RPMI8226 (cell line): ENCODE data around the gene PXK.

ENCODE experiments used
- DNase-seq: peaks from one replicate; pipeline ENCODE4 v3.0.0-alpha.2; 2015

The PXK gene

DNA sequence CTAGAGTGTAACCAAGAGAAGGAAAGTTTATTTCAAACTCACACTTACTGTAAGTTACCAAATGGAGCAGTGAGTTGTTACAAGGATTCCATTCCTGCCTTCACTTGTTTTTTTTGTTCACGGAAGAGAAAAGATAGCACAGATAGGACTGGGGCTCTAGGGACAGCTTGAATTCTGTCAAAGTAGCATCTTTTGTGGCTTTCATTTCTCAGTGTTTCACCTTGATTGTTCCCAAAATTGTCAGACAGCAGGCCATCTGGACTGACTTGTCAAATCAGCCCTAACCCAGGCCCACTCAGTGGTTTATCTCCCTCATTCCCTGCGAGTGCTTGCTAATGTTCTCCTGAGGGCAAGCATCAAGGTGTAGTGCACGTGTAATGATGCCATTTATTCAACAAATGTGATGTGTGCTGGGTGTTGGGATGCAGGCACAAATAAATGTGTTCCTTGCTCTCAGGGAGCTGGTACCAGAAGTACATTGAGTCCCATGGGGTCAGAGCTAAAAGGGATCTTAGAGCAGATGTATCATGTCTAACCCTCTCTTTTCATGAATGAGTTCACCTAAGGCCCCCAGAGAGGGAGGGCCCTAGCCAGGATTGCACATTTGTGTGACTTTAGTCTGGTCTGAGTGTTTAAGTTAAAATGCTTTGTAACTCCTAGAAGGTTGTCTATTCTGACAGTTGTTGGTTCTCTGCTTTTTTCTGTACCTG is 51.8 kb downstream of the PXK start:
- DNase-seq, result no peak

DNA sequence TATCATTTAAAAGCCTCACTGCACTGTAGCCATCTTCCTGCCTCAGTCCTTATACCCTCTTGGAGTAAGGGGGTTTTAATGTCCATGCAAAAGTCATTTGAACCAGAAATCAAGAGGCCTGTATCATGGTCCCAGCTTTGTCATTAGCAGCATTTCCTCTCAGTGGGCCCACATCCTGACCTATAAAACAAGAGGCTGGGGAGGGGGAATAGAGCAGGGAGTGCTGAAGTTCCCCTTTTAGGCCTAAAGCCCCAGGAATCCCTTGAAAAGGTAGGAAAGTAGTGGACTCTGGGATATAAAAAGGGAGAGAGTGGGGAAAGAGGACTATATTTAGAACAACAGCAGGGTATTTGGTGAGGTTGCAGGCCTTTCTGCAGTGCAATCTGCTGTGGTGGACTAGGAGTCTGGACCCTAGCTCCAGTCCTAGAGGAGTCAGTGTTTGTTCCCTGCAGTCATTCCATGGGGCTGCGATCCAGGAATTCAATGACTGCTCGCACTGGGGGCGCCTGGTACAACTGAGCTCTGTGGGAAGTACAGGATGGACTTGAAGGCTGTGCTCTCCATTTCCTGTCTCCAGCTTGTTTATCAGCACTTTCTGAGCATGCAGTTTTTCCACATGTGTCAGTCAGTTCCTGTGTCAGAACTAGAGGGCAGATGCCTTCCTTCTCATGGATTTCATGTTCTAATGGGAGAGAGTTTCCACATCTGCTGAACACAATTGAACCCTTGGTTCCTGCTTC is 54.1 kb downstream of the PXK start:
- no peak for DNase-seq

DNA sequence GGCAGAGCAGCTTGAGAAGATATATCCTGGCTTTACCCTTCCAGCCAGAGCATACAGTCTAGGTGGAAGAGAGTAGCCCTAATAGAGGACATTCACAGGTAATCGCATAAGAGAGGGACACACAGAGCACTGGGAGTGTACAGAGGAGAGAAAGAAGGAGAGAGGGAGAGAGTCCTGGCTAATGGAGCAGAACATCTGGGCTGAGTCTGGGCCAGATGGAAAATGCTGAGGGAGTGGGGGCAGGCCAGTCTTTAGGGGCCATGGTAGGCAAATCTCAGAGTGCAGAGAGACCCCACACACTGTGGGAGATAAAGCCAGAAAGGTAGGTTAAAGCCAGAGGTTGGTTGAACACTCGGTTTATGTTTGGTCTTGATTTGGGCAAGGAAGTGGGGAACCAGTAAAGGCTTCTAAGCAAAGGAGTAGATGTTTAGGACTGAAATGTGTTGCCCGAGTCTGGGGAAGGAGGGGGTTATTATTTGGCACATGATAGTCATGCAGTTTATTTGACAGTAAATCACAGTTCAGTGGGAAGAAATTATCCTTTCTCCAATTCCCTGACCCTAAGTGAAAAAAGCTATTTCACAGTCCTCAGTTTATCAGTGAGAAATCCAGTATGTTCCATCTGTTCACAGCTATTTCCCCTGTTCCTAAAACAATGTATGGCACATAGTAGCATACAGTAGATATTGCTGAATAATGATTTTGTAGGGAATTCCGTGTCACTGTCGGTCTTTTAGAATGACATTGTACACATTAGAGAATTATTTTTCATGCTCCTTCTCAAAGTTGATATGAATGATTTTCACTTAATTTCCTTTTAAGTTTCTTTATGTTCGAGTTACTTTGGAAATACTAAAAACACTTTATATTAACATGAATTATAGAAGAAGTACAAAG is 55.2 kb downstream of the PXK start:
- DNase-seq, result no peak

DNA sequence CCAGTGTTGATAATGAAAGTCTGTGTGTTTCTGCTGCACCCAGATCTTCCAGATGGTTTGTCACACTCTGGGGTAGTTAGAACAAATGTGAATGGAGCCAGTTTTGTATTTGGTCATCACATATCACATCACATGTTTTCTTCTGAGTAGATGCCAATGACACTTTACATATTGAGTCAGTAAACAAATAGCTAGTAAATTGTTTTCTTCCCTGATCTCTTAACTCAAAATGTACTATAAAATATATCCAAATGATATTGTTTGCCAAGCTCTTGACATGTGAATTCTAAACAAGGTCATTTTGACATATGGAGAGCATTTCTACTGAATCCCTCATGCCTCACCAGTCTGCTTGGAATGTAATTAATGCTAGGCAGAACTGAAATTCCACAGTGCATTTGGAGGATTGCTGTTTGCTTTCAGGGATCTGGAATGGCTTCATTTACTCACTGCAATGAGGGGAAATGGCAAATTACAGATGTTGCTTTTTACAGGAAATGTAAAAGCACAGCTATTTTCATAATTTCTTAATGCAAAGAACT is 55.9 kb downstream of the PXK start:
- DNase-seq, result no peak

DNA sequence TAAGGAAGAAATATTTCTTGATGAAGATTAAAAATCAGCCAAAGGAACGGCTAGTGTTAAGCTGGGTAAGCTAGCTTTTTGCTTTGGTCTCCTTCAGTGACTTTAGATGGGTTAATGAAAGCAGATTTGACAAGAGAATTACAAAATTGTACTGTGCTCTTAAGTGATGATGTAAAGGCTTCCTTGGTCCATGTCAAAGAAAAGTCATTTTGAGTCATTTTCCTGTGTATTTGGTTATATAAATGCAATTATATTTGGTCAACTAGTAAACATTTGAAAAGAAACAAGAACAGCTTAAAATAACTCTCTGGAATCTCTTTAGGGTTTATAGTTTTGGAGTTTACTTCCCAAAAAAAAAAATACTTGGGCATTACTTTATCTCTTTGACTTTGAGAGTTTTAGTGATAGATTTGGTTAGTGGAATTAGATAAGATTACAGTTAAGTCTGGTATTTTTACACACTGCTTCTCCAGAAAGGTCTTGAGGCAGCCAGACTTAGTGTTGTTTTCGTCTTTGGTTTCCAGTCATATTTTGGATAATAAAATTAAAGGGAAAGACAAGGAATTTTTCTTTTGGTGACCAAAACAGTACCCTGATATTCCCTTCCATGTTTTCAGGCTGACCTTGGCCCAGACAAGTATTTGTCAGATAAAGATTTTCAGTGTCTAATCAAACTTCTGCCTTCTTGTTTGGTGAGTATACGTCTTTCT is 58.6 kb downstream of the PXK start:
- DNase-seq, result no peak

DNA sequence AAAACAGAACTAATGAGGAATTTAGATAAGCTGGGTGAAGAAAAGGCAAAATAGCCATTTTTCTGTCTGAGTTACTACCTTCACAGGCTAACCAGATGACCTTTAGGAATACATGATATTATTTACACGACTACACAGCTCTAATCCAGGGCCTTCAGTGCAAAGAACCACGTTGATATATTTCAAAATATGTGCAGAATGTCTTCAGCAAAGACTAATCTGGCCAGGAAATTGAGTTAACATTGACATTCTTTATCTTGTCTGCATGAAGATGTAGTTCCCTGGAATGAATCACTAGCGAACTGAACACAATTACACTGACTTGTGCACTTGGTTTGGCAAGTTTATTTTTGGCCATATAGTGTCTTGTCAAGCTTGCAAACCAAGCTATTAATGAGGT is 59.5 kb downstream of the PXK start:
- no peak for DNase-seq

DNA sequence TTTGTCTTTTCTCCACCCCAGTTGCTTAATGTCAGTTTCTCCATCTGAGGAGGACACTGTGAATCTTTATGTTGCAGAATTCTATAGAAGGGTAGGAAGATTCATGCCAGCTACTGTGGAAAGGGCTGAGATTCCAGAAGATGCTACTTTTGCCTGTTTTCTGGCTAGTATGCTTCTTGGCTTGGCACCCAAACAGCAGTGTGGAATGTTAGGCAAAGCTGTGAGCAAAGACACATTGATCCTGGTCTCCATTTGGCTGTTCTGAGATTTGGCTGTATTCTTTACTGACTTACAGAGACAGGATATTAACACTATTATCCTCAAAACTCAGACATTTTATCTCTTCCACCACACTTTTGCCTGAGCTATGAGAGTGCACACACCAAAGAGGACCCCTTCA is 61.6 kb downstream of the PXK start:
- DNase-seq, result no peak

DNA sequence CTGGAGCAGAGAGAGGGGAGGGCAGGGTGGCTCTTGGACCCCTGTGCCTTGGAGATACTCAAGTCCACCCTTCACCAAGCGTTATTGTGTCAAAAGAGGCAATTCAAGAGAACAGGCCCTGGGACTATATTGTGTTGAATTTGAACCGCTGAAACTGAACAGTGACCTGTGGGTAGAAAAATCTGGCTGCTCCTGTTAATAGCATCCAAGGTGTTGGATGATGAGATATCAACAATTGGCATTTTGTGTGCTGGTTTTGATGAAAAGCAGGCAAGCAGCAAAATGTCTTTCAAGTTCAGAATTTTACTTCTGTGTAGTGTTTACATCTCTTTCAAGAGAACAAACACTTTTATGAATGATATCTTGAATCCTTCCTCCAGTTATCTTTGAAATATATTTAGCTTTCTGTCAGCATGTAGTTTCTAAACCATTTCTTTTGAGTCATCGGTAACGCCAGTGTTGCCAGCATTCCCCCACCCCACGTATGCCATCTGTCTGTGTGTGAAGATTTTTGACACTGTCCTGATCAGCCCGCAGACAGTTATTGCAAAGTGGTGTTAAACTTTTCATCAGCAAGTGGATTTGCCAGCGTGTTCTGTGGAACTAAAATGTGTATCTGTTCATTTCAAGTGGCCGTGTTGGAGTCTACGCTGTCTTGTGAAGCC is 66.1 kb downstream of the PXK start:
- no peak for DNase-seq

DNA sequence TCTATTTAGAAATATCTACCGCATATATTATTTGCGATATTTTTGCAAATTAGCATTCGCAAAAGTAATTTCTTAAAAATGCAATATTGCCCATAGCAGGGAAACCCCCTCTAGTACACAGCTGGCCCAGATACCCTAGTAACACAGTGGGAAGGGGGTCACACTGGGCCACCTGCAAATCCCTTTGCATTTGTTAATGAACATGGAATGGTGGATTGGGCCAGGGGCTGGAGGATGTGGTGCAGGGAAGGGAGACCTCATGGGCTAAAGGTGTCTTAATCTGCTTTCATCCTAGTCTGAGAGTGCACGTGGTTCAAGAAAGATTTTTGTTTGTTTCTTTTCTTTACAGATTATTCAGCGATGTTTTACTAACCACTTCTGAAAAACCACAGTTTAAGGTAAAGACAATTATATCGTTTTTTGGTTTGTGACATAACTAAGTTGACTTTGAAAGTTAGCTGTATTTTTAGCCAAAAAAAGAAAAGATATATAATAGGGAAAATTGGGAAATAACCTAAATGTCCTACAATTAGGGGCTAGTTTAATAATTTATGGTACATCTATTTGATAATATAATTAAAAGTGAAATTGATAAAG is 70.9 kb downstream of the PXK start:
- no peak for DNase-seq

DNA sequence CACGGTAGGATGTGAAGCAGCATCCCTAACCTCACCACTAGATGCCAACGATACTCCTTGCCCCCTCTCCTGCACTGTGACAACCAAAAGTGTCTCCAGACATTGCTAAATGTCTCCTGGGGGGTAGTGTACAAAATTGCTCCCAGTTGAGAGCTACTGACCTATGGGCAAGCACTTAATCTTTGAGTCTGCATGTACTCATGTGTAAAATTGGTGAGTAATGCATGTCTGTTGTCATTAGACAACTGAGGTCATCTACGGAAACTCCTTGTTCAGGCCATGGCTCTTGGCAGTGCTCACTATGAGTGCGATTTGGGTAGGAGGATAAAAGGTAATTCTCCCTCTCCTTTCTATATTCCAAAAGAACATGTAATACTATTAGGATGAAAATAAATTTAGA is 71.7 kb downstream of the PXK start:
- no peak for DNase-seq

DNA sequence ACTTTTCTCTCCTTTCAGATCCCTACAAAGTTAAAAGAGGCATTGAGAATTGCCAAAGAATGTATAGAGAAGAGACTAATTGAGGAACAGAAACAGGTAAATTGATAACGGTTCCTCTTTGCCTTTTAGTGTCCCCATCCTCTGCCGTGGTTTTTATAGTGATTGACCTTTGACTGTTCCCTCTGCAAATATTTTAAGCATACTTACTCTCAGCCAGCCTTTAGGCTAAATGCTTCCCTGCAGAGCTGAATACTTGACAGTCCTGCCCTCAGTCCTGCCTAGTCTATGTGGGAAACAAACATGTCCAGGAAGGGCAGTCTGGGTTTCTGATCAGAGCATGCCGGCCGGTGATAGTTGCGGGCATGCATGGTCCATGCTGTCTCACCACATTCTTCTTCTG is 76.2 kb downstream of the PXK start:
- no peak for DNase-seq

DNA sequence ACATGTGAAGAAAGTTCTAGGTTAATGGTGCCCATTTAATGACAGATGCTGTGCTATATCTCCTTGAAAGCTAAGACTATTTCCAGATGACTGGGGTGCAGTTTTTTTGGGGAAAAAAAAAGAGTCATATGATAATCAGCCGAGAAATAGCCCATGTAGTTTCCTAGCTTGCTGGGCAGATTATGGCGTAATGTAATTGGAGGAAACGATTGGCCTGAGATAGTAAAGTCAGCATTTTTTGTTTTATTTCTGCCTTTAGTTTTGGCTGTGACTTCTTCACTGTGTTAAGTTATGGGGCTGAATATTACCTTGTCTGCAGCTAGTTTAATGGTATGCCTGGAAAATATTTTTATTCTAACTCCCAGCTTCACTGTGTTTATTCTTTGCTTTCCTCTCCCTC is 77.0 kb downstream of the PXK start:
- no peak for DNase-seq

DNA sequence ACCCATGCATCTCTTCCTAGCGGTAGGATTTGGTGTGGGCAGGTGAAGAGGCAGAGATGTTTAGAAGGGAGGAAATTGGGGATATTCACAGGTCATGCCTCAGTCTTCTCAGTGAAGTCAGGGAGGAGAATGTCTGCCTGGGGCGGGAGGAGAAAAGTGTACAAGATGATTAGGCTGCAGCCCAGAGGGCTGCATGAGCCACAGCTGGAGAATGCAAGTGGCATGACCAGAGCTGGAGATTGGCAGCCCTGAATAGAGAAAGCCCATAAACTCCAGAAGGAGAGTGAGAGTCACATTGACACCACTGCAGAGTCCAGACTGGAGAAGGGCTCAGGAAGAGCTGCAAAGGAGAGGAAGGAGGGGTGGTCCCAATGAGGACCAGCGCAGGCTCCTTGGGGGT is 78.3 kb downstream of the PXK start:
- DNase-seq, result no peak

DNA sequence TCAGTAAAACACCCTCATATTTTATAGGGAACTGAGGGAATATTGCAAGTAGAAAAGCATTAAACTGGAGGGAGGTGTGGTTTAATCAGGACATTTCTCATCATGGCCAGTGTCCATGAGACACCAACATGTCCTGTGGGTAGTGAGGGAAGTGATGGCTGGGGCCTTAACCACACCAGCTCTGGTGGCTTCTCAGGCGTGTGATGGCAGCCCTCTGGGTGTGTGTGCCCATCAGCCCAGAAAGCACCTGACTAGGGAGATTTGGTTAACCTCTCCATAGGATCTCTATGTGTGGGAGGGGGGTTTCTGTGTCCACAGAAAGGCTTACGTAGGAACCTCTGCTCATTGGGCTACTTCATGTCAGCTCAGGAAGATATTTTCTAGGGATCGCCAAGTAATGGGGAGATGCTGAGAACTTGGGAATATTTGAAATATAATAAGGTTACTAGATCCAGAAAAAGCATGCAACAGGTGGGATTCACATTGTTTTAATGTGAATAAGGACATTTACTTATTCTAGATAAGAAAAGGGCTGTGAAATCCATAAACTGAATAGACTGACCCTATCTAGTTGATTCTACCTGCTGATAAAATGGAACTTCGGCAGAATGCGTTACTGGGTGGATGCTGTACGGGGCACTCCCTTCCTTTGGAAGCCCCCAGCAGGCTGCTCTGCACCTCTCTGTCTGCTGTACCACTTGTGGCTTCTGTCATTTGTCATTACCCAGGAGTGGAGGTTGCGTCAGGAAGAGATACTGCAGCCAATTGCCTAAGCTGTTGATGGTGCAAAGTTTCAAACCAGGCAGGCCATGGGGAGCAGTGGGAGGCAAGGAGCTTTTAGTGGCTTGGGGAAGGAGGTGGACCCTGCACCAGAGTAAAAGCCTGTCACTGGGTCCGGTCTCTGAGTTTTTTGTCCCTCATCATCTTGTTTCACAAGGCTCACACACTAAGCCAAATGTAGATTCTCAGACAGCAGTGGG is 79.4 kb downstream of the PXK start:
- DNase-seq, result no peak

DNA sequence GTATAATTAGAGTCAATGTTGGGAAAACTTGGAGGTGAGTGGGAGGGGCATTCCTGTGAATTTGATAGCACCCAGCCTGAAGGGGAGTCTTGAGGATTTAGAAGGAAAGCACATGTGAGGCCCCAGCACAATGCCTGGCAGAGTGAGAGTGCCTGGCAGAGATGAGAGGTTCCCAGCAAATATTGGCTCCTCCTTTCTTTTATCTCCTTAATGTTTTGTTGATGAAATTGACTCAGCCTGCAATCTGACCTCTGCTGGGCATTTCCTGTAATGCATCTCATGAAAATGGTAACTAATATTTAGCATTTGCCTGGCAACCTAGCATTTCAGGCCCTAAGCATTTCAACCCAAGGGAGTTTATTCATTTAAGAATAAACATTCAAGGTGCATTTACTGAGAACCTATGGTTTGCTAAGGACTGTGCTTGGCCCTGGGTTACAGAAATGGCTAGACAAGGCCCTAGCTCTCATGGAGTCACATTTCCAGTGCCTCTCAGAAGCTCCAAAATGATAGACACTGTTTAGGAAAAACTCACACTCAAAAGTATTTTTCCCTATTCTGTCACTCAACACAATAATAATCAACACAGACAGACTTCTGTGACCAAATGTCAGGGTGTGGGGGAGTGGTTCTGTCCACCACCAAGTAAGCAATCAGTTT is 82.0 kb downstream of the PXK start:
- DNase-seq, result peak; percentile 66

DNA sequence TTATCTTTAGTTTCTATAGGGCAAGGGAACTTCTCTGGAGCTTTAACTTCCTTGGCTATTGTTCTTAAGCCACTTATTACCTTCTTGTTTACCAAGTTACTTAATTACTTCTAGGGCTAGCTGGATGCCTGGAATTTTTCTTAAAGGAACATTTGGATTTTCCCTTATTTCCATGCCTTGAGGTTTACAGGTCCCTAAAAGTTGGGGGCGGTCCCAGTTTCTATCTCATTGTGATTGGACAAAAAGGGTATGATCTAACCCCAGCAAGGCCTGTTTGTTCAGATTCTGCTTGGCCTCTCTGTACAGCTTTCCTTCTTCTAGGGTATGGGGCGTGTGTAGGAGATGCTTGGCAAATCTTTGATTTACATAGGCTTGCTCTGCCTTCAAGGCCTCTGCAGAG is 83.5 kb downstream of the PXK start:
- no peak for DNase-seq

DNA sequence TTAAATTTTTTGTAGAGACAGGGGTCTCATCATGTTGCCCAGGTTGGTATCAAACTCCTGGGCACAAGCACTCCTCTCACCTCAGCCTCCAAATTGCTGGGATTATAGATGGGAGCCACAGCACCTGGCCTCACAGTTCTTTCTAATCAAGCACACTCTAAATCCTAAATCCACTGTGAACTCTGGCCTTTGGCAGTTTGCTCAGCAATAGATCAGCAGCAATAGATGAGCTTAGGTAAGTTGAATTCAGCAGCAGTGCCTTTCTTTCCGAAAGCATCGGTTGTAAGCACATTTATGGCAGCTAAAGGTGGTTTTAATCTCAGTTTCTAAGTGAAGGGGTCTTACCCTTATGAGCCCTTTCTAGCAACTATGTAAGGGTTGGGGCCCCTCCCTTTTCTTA is 84.4 kb downstream of the PXK start:
- DNase-seq, result no peak

DNA sequence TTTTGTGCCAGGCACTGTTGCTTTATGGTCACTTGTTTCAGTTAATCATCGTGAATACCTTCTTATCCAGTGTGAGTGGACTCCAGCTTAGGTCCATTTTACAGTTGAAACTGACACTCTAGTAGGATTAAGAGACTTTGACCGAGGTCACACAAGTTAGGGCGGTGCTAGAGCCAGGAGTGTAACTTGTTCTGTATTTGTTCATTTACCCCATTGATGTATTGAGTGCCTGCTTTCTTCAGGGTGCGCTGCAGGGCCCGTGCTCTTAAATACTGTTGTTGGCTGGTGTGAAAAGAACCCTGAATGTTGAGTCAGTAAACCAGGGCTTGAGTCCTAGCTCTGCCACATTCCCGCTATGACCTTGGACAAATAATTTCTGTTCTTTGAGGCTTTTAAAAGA is 85.5 kb downstream of the PXK start:
- no peak for DNase-seq

DNA sequence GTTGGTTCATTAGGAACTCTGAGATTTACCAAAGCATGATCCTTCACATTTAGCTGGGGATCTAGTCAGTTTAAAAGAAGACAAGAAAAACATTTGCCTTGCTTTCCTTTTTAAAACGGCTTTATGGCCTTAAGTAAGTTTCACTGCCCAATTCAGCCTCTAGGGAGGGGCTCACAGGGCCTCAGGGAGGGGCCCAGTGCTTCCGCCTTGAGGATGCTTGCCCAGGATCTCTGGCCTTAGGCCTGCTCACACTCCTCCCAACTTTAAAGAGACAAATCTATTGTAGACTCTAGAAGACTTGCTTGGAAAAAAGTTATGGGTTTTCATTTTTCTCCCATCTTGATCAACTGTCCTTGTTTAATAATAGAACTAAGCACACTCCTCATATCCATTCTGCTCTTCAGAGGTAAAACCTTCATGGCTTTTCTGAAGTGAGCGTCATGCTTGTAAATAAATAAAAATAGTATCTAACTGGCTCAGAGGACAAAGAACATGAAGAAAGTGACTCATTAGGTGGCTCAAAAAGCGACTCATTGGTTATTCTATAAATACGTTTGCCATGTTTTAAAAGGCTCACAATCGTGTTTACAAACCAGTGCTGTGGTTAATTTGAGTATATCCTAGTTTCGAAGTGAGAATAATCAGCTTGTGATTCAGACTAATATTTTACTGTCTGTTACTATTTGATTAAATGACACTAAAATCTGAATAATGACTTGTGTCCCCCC is 87.3 kb downstream of the PXK start:
- no peak for DNase-seq
